Measurements from ENCODE around the gene NTF3. TPM values are rescaled to one million over a fixed set of nuclear protein-coding genes. Genes with fewer than 3 reads are reported as not detected.

Gene NTF3
- polyA plus RNA-seq, 3 donors: not detected

DNA sequence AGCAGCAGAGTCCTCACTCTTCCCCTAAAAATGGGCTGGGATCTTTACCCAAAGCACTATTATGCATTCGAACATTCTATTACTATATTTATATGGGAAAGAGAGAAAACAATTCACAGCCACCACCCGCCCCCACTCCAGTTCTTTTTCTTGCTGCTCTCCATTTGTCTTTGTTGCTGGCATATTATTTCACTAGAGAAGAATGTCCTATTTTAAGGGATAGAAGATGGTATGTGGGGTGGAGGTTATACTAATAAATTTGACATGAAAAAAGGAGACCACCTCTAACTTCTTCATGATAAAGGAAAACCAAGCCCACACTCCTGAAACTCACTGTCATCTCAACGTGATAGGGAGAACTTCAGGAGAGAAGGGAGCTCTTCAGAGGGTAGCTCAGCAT, 28.5 kb upstream of the NTF3 start:
- H3K27me3 Mint-ChIP-seq (ENCODE audit: low read depth in 3 of 3): peaks cover 4 to 16% (median 10%) of the 10 kb centered on the region in 3 donors
- no CpG with 5 or more reads among the region's 3 CpGs for WGBS (ENCODE audit: insufficient coverage)
- H3K4me3 Mint-ChIP-seq: no peak overlapping the region
- peaks cover 6% of the 10 kb centered on the region for H3K4me1 Mint-ChIP-seq
- no peak overlapping the region for H3K27ac Mint-ChIP-seq
- intact Hi-C loops (cut with micrococcal nuclease): no loop called here
- H3K9me3 ChIP-seq (replicated peaks in 1 of 2; ENCODE audit: control insufficient read depth in 1 of 2, insufficient read depth in 1 of 2, low read length in 2 of 2): no peaks in the 10 kb centered on the region
- H3K27ac ChIP-seq (ENCODE audit: low read depth in 1 of 2, low read length in 2 of 2): no peak overlapping the region
- DNase-seq: no peak
- H2AFZ ChIP-seq (ENCODE audit: insufficient read depth, low read depth, low read length, poor library complexity, severe bottlenecking): no peak overlapping the region
- H3K4me2 ChIP-seq (replicated peaks; ENCODE audit: extremely low read depth, low read length, poor library complexity, severe bottlenecking): no peak overlapping the region
- no peaks in the 10 kb centered on the region for H3K36me3 ChIP-seq (replicated peaks in 1 of 2; ENCODE audit: control insufficient read depth in 1 of 2, insufficient read depth in 2 of 2, low read length in 2 of 2)
- peaks cover 3 to 6% of the 10 kb centered on the region in 2 donors for H3K27me3 ChIP-seq (ENCODE audit: control insufficient read depth in 2 of 2, insufficient read depth in 2 of 2, low read length in 2 of 2)
- no peaks in the 10 kb centered on the region for H3K36me3 Mint-ChIP-seq
- H3K9me3 Mint-ChIP-seq: peaks cover 0 to 2% (median 0%) of the 10 kb centered on the region in 7 donors
- H4K20me1 ChIP-seq (ENCODE audit: insufficient read depth, low read length): no peaks in the 10 kb centered on the region
- no peaks in the 10 kb centered on the region for H3K79me2 ChIP-seq (ENCODE audit: insufficient read depth, low read length)
- H3K9ac ChIP-seq (ENCODE audit: insufficient read depth, low read length, poor library complexity, severe bottlenecking): no peak overlapping the region
- no peak for TF ChIP-seq CTCF (IDR thresholded peaks at IDR 0.05)
- H3K4me3 ChIP-seq (replicated peaks in 1 of 3; ENCODE audit: low read depth in 2 of 3, low read length in 3 of 3): no peak overlapping the region
- H3K4me1 ChIP-seq (ENCODE audit: control insufficient read depth in 1 of 2, insufficient read depth in 2 of 2, low read length in 2 of 2): no peaks in the 10 kb centered on the region

DNA sequence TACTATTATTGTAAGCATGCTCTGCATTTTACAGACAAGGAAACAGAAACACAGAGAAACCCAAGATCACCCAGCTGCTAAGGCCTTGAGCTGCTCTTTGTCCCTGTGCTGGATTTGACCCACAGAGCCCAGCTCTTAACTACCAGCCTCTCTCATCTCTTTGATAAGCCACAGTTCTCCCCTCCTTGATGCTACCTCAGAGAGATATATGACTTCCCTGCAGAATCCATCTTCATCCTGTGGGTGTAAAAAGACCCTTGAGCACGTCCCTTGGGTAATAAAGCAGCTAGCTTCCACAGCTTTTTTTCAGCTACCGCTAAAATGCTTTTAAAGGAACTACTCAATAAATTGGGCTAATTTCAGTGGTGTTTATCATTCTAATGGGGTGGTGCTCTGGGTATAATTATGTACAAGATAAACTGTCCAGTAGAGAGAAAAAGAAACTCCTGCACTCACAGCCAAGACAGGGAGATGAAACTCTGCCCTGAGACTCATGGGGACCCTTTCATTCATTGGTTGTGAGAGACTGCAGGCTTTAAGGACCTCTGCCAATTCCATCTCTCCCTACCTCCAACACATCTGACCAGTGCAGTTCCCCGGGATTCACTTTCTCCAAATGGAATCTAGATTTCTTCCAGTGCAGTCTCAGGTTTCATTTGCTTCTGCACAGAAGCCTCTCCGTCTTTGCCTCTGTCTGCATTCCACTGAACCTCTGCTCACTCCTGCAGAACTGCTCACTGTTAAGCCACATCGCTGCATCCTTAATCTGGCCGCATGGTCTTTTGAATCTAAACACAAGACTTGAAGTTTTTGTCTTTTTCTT, 24.7 kb upstream of the NTF3 start:
- H3K36me3 Mint-ChIP-seq: no peaks in the 10 kb centered on the region
- H3K9me3 Mint-ChIP-seq: peaks cover 0 to 2% (median 0%) of the 10 kb centered on the region in 7 donors
- H3K4me2 ChIP-seq (replicated peaks; ENCODE audit: extremely low read depth, low read length, poor library complexity, severe bottlenecking): no peak overlapping the region
- no peaks in the 10 kb centered on the region for H4K20me1 ChIP-seq (ENCODE audit: insufficient read depth, low read length)
- H3K27ac Mint-ChIP-seq: no peak overlapping the region
- no peak overlapping the region for H3K27ac ChIP-seq (ENCODE audit: low read depth in 1 of 2, low read length in 2 of 2)
- no peak overlapping the region for H2AFZ ChIP-seq (ENCODE audit: insufficient read depth, low read depth, low read length, poor library complexity, severe bottlenecking)
- no peaks in the 10 kb centered on the region for H3K36me3 ChIP-seq (replicated peaks in 1 of 2; ENCODE audit: control insufficient read depth in 1 of 2, insufficient read depth in 2 of 2, low read length in 2 of 2)
- no peak overlapping the region for H3K9ac ChIP-seq (ENCODE audit: insufficient read depth, low read length, poor library complexity, severe bottlenecking)
- no peak overlapping the region for H3K4me3 ChIP-seq (replicated peaks in 1 of 3; ENCODE audit: low read depth in 2 of 3, low read length in 3 of 3)
- TF ChIP-seq CTCF (IDR thresholded peaks at IDR 0.05): no peak
- peaks cover 7 to 10% (median 8%) of the 10 kb centered on the region in 3 donors for H3K27me3 Mint-ChIP-seq (ENCODE audit: low read depth in 3 of 3)
- H3K4me1 Mint-ChIP-seq: peaks cover 1% of the 10 kb centered on the region
- H3K4me1 ChIP-seq (ENCODE audit: control insufficient read depth in 1 of 2, insufficient read depth in 2 of 2, low read length in 2 of 2): no peaks in the 10 kb centered on the region
- 94% methylated on average over 2 of the region's 6 CpGs for WGBS (ENCODE audit: insufficient coverage)
- no peak for DNase-seq
- intact Hi-C loops (cut with micrococcal nuclease): no loop called here
- no peak overlapping the region for H3K4me3 Mint-ChIP-seq
- peaks cover 0 to under 1% of the 10 kb centered on the region in 2 donors for H3K27me3 ChIP-seq (ENCODE audit: control insufficient read depth in 2 of 2, insufficient read depth in 2 of 2, low read length in 2 of 2)
- H3K9me3 ChIP-seq (replicated peaks in 1 of 2; ENCODE audit: control insufficient read depth in 1 of 2, insufficient read depth in 1 of 2, low read length in 2 of 2): no peaks in the 10 kb centered on the region
- no peaks in the 10 kb centered on the region for H3K79me2 ChIP-seq (ENCODE audit: insufficient read depth, low read length)

Measured in CD14-positive monocyte (primary cell).